HG02852 (cell line): Measurements from ENCODE around the gene FAM50A.
"Not testable (repeated sequence)": the region's sequence is repeated elsewhere in the genome, so short reads cannot be mapped to it uniquely, and the experiment has no call there.

ENCODE experiments used
- ATAC-seq: cut with Tn5 transposase; IDR thresholded peaks from one replicate; pipeline ENCODE4 v1.9.1; 2021; ENCODE audit warnings: mild to moderate bottlenecking, moderate library complexity; ENCODE audit not compliant: unreplicated experiment

FAM50A gene

GRCh38 chrX:154443992-154444754 lies at the start of gene FAM50A:
FAM50A (plus strand) TSS chrX:154444141; CDS start chrX:154444236, 95 bp downstream.
- peak; percentile 72 for ATAC-seq

- not testable (repeated sequence) for ATAC-seq
Observed at GRCh38 chrX:154396363-154396762, 47.6 kb upstream of the FAM50A start.

DNA sequence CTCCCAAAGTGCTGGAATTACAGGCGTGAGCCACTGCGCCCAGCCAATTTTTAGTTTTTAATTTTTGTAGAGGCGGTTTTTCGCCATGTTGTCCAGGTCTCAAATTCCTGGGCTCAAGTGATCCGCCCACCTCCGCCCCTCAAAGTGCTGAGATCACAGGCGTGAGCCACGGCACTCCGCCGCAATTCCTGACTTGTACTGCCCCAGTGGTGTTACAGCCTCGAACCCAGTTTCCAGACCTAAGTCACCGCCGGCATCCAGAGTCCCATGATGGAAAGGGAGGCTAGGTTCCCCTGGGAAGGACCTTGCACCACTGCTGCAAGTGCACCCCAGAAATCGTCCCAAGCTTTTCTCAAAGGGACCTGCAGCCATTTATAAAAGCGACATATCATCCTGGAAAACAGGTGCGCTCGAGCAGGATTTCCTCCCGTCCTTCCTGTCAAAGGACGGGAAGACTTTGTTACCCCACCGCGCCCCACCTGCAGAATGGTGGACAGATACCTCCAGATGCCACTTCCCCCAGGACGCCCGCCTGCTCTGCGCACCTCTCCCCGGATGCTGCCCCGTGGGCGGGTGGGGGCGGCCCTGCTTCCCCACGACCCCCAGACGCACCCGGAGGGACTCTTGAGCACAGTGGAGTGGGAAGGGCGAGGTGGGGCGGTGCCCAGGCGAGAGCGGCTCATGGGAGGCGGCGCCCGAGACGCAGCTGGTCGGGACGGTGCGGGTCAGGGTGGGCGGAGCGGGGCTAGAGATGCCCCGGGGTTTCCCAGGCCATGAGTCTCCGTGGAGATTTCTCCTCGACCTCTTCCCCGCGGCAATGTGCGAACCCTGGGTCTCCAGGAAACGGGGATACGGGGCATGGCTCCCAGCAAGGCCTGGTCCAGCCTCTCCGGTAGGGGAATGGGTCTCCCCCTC lies 46.7 kb upstream of the FAM50A start:
- peak; percentile 52 for ATAC-seq

DNA sequence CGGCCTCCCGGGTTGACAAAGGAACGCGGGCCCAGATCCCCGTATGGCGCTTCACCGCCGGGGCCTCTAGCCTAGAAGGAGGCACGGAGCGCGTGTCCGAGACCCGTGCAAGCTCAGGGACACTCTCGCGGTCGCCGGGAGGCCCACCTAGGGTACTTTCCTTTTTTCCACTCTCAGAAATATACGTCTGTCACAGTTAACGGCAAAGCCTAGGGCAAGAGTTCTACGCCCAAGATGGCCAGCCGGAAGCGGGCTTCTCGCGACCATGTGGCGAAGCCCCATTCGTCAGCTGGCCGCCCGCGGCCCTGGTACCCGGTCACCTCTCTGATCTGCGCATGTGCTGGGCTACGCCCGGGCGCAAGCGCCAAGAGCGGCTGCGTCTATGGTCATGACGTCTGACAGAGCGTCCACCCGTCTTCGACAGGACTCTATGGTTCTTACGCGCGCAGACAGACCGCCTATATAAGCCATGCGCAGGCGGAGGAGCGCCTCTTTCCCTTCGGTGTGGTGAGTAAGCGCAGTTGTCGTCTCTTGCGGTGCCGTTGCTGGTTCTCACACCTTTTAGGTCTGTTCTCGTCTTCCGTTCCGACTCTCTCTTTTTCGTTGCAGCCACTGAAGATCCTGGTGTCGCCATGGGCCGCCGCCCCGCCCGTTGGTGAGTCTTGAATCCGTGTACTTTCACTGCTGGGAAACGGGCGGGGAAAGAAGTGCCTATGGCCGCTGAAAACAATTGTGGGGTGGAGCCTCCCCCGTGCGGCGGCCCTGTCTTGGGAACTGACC lies 45.9 kb upstream of the FAM50A start, which contains the start of gene RPL10:
RPL10 (plus strand) TSS at position 490 of the 780 bp plus-strand sequence; CDS start at position 633, 143 bp downstream.
- peak; percentile 64 for ATAC-seq

GRCh38 chrX:154398668-154399526 lies 45.0 kb upstream of the FAM50A start:
- ATAC-seq: peak; percentile 30

- no peak for ATAC-seq
Observed at GRCh38 chrX:154399527-154400368, 44.2 kb upstream of the FAM50A start.

GRCh38 chrX:154400369-154400817 lies 43.5 kb upstream of the FAM50A start:
- ATAC-seq: not testable (repeated sequence)

GRCh38 chrX:154401045-154401799 lies 42.7 kb upstream of the FAM50A start:
- ATAC-seq: no peak

DNA sequence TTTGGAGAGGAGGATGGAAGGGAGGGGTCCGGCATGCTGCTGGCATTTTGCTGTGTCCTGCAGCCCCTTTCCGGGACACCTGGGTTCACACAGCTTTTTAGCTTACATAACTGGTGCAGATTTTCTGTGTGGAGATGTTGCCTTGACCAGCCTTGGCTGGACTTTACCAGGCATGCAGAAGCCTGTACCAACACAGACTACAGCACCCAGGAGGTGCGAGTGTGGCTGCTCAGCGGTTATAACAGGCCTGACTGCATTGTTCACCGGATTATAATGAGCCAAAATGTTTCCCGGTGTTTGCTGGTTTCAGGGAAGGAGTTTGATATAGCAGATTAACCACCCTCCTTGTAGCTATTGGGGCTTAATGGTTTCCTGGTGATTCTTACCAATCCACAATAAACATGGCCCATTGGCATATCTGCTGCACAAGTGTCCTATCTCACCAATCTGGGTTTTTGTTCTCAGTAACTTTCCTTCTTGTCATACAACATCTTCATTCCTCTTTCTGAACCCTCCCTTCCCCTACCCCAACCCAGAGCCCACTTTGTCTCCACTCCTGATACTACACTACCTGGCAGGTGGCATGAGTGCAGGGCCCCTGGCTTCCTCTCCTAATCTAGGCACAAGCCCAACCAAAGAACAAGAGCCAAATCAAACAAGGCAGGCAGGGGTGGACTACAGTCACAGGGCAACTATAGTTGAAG lies 41.9 kb upstream of the FAM50A start:
- no peak for ATAC-seq

GRCh38 chrX:154402622-154403127 lies 41.3 kb upstream of the FAM50A start:
- no peak for ATAC-seq

- ATAC-seq: no peak
Observed at GRCh38 chrX:154403192-154403591, 40.7 kb upstream of the FAM50A start.

DNA sequence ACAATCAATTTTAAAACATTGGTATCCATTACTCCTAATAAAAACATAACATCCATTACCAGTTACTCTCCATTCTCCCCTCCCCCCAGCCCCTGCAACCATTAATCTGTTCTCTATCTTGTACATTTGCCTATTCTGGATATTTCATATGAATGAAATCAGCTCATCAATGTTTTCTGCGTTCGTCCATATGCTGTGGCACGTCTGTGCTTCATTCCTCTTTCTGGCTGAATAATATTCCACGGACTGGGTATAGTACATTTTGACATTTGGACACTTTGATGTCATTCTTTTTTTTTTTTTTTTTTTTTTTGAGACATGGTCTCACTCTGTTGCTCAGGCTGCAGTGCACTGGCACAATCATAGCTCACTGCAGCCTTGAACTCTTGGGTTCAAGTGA lies 40.1 kb upstream of the FAM50A start:
- no peak for ATAC-seq

GRCh38 chrX:154404625-154405192 lies 39.2 kb upstream of the FAM50A start:
- no peak for ATAC-seq

GRCh38 chrX:154408659-154409221 lies 35.2 kb upstream of the FAM50A start:
- ATAC-seq: no peak

DNA sequence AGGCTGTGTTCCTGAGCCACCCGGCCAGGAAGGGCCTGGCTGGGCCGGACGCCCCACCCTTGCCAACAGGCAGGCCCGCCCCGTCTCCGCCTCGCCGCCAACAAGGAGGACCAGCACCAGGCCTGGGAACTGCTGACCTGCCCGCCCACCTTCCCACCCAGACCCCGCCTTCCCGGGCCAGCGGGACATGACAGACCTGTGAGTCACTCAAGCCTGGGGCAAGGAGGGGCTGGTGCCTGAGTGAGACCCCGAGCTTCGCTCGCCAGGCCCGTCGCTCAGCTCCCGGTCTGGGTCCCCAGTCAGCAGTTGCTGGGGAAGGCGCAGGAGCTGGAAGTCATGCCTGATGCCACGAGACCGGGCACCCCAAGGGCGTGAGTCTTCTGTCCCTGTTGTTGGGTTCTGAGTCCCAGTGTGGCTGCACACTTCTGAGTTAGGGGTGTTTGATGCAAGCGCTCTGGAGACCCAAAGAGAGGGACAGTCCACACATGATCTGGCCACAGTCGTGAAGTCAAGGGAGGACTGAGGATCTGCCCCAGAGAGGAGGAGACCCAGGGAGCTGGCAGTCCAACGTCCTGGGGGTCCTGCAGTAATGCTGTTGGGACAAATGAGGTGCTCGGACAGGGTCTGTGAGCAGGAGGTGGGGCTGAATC lies 34.6 kb upstream of the FAM50A start, which contains the start of gene DNASE1L1:
DNASE1L1 (minus strand) TSS at position 33 of the 650 bp plus-strand sequence. CDS start 3,686 bp downstream, outside the sequence.
- no peak for ATAC-seq

- ATAC-seq: peak; percentile 50
Observed at GRCh38 chrX:154411981-154412340, 32.0 kb upstream of the FAM50A start.
